Pulmonary artery endothelial cell (primary cell): ENCODE measurements around the gene PRKCD. TPM values are rescaled to one million over a fixed set of nuclear protein-coding genes. Genes with fewer than 3 reads are reported as not detected.
"Not testable (repeated sequence)": the region's sequence is repeated elsewhere in the genome, so short reads cannot be mapped to it uniquely, and the experiment has no call there.

Source experiments
- DNase-seq: peaks from one replicate; pipeline ENCODE4 v3.0.0-alpha.2; 2011; ENCODE audit warnings: low read depth, low spot score
- total RNA-seq: library from RNA; depleted of rRNA; stranded (reverse); fragments of >200 nt; gene quantifications from 2 replicates; pipeline ENCODE4 v1.2.3, GENCODE V29; 2014

Gene PRKCD
- total RNA-seq, 1 donor from 2014 or later, result 3.8 TPM

DNA sequence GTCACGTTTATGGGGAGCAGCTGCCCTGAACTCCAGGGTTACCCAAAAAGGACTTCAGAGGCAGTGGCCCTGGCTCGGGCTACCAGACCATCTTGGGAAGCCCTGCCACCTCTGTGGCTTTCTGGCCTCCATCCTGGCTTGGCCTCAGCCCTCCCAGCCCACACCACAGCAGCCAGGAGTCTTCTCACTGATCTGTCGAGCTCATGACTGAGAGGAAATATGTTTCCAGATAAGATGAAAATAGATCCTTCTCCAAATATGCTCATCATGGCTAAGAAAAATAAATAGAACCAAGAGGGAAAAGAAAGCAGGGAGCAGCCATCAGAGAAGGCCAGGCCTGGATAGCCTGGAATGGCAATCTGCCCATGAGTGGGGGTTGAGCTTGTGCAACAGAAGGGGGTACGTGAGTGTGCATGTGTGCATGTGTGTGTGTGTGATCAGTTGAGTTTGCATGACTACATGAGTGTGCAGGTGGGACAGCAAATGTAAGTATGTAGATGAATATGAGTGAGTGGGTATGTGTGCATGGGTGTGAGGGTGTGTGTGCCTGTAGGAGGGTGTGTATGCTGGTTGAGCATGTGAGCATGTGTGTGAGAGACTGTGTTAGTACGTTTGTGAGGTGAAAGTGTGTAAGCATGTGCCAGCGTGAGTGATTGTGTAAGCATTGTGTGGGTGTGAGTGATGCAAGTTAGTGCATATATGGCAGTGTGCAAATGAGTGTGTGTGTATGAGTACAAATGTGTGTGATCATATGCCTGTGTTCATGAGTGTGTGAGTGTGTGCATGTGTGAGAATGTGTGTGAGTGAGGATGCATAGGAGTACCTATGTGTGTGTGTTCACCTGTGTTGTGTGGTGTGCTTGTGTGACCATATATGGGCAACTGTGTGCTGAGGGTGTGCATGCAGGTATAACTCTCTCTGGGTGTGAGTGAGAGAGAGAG is 20.8 kb upstream of the PRKCD start:
- no peak for DNase-seq

DNA sequence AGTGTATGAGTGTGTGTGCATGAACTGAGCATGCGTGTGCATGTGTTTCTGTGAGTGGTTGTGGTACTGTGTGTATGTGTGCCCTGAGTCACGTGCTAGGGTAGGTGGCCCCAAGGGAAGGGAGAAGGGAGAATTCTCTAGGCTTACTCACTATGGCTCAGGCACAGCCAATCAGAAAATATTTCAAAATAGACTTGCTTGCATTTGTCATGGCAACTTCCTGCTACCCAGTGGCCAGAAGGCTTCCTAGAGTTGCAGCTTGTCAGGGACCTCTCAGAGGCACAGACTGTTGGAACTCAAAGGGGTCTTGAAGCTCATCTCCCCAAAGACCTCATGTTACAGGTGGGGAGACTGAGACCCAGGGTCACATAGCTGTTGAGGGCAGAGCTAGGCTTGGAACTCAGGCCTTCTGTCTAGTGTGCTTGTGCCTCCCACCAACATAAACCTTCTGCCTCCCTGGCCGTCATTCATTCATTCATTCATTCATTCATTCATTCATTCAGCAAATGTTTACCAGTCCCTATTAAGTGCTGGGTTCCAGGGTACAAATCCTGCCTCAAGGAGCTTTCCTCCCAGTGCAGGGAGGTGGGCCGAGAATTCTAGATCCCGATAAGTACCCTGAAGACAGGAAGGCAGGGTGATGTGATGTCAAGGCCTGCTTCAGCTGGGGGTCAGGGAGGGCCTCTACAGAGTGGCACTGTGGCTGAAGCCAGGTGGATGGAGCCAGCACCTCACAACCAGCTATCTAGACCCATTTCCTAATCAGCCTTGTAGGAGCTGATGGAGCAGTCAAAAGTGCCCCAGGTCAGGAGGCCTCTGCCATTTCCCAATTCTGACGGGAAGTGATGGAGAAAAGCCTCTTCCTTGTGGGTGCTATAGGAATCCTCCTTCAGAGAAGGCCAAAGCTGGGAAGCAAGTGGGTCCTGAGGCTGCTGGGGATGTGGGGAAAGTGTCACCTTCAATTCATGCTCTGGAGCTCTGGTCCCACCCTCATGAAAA is 19.9 kb upstream of the PRKCD start:
- no peak for DNase-seq

DNA sequence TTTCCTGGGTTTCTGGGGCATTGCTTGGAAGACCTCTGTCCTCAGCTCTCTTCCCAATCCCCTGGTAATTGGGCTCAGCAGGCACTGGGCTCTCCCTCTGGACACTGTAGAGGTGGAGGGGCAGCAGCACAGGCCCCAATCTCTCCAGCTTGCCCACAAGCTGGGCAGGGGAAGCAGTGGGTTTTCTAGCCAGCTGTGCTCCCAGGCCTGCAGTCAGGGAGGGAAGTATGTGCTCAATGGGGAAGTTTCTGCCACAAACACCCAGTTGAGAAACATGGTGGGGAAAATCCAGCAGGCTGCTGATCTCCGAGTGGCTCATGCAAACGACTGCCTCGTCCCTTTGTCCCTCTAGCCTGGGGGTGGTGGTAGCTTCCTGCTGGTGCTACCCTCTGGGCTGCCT is 18.0 kb upstream of the PRKCD start:
- no peak for DNase-seq

DNA sequence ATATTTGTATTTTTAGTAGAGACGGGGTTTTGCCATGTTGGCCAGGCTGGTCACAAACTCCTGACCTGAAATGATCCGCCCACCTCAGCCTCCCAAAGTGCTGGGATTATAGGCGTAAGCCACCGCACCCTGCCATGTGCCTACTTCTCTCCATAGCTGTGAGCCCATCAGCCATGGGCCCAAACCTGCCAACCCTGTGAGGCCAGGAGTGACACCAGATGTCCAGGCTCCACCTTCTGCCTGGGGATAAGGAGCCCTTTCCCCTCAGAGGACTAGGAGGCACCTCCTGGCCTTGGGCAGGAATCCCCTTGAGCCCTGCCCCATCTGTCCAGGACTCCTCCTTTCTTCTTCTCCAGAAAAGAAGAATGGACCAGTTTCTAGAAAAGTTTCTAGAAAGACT is 16.6 kb upstream of the PRKCD start:
- no peak for DNase-seq

DNA sequence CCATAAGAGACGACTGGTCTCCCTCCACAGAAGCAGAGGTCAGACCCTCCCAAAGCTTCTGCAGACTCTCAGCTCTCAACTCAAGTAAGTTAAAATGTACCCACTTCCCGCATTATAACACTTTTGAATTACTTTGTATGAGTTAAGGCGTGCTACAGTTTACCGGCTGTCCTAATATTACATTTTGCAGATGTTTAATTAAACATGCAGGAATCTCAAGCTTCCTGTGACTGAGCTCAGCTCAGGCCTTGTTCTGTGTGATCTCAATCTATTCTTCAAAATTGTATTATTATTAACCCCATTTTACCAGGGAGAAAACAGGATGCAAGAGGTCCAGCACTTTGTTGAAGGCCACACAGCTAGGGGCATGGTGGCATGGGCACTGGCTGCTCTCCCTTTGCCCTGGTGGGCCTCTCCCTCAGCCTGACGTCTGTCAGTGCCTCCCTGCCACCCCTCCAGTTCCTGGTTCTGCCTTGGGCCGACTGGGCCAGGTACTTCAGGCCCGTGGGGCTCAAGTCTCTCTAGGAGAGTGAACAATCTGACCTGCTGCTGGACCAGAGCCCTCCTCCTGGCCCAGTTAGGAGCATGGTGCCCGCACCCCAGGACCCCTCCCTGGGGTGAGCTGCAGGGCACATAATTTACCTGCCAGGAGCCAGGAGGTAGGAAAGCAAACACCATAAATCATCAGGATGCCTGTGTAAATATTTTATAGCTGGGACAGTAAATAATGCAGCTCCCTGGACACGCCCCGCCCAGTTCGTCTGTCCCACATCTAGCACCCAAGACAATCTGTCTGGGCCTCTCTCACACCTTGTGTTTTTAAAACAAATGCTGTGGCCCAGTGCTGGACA is 15.9 kb upstream of the PRKCD start:
- no peak for DNase-seq

DNA sequence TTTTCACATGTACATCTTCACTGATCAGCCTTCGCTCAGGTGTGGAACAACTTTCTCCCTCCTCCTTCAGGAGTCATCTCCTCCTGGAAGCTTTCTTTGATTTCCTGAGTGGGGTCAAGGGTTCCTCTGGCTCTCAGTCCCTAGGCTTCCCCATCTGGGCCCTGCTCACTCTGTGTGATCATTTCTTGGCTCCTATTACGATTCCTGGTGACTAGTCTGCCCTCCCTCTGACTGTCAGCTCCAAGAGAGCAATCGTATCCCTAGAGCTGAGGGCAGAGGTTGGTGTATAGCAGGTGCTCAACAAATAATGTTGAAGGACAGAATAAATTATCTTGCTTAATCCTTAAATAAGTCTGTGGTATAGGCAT is 15.3 kb upstream of the PRKCD start:
- DNase-seq, result no peak

DNA sequence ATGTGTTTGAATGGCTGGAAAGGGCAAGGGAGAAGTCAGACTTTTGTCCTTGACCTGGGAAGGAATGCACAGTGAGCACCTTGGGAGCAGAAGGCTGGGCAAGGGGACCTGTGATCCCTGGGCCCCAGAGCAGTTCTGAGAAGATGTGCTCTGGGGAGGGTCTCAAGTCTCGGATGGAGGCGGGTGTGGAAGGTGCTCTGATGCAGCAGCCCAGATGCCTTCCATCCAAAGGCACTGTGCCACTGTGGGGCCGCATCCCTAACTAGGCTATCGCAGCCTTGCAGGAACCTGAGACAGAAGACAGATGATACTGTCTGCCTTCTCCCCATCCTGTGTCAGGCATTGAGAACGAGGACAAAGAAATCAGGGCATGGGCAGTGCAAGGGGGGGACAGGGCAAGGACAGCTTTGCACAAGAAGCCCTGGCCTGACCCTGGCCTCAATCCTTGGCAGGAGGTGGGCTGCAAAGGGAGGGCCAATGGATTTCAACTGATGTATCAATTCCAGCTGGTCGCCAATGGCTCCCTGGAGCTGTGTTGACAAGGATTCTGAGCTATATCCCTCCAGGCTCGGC is 14.6 kb upstream of the PRKCD start:
- DNase-seq, result no peak

DNA sequence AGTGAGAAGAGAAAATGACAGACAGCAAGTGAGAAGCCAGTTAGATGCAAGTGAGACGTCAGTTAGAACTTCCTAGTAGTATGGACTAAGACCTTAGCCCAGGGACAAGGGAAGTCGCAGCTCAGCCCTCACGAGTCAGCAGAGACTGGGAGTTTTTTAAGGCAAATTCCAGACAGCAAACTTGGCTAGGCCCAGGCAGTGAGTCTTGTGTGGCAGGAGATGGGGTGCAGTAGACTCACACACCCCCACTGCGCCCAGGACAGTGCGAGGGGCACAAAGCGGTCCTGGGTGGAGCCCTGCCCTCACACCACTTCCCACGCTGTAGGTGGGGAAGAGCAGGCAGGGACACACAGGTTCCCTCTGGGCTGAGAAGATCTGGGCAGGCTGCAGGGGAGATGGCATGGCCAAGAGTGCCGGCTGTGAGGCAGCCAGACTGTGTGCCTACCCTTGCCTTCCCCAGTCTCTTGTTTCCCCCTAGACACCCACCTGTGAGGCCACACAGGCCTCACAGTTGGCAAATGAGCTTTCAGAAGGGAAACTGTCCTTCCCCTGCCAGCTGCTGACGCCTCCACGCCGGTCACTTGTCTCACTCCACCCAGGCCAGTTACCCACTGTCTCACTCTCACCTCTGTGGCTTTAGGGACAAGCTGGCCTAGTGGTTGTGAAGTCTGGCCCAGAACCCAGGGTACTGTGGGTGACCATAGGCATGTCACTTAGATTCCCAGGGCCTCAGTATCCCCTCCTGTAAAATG is 13.7 kb upstream of the PRKCD start:
- DNase-seq, result no peak

DNA sequence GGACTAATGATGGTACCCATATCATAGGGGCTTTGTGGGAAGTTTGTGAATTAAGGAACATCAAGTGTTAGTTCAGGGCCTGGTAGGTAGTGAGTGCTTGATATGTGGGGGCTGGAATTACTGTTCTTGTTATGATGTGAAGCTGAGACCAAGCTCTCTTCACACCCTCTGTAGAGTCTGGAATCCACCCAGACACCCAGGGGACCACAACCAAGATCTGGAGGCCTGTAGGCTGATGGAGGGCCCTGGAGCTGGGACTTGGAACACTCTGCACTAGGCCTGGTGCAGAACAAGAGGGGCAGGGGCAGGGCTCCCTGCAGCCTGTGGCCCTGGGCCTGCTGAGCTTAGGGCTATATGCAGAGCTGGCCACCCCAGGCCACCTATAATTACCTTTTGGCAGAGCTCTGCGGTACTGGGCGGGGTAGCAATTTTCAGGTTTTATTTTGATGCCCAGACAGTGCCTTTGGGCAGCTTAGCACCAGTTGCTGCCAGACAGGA is 13.1 kb upstream of the PRKCD start:
- DNase-seq, result no peak

DNA sequence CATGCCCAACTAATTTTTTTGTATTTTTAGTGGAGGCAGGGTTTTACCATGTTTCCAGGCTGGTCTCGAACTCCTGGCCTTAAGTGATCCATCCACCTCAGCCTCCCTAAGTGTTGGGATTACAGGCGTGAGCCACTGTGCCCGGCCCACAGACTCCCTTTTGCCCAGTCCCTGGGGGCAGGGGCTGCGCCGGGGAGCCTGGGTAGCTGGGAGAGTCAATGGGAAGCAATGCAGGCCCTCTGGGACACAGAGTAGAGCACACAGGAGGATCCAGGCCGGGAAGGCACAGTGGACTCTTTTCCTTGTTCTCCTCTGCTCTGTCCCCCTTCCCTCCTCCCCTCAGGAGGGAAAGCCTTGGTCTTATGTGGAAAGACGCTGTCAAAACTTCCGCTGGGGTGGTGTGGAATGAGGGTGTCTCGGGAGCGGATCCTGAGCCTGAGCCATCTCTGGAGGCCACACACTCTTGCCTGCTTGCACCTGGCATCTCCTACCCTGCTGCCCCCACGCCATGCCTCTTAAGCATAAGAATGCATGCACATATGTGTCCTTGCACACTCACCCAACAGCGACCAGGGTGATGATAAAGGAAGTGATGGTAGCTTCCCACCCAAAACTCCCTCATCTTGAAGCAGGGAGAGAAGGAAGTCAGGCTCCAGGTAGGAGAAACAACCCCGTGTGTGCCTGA is 11.9 kb upstream of the PRKCD start:
- DNase-seq, result no peak

DNA sequence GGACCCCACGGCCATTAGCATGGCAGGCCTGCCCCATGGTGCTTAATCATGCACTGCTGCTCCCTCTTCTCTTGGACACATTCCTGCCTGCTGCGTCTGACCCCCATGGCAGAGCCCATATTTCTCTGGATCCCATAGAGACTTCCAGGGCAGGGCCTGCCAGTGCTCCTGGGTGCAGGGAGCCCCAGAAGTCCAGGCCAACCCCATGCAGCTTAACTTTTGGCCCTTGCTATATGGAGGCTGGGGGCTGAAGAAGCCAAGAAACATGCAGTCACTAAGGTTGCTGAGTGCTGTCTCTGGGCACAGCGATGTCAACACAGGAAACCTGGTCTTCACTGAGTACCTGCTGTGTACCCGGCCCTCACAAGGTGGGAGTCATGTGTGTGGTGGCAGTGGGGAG is 11.3 kb upstream of the PRKCD start:
- no peak for DNase-seq

DNA sequence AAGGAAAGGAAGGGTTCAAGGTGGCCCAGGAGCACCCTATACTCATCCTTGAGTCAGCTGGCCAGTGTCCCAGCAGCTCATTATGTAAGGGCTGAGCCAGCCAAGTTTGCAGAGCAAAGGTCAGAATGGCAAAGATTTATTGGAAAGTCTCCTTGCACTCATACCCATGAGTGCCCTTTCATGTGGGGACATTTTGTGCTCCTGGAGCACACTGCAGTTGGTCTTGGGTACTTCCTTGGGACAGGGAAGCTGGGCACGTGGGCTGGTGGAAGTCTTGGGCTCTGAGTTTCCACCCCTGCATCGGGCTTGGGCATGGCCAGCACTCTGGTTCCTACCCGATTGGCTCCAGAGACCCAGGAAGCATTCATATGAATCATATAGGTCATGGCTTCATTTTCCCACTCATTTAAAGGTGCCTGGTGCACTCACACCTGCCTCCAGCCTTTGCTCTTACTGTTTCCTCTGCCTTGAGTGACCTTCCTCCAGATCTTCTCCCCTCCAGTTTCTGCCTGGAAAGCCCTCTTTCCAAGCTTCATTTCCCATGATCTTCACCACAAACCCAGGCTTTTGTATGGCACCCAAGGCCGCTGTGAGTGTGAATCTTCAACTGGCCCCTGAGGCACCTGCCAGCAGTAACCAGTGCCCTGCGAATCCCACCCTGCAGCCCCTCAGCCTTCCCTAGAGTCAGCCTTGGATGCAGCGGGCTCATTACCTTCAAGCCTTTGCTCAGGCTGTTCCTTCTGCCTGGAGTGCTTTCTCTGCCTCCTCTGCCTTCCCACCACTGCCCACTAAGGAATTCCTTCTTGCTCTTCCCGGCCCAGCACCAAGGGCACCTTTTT is 10.5 kb upstream of the PRKCD start:
- no peak for DNase-seq

DNA sequence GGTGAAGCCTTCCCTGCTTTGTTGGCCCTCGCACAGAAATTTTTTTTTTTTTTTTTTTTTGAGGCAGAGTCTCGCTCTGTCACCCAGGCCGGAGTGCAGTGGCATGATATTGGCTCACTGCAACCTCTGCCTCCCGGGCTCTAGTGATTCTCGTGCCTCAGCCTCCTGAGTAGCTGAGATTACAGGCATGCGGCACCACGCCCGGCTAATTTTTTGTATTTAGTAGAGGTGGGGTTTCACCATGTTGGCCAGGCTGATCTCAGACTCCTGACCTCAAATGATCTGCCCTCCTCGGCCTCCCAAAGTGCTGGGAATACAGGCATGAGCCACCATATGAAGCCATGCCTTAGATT is 9.9 kb upstream of the PRKCD start:
- not testable (repeated sequence) for DNase-seq

DNA sequence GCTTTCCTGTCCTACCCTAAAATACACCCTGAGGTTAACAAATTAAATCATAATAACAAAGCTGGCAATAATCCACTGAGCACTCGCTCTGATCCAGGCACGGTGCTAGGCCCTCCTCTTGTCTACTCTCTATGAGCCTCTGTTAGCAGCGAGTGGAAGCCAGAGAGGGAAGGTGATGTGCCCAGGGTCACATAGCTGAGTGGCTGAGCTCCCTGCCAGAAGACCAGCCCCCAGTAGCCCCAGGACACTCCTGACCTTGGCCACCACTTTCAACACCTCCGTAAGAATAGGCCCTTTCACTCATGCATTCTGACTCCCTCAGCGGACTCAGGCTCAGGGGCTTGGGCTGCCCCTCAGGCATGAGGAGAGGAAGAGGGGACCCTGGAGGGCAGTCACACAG is 9.5 kb upstream of the PRKCD start:
- DNase-seq, result no peak

DNA sequence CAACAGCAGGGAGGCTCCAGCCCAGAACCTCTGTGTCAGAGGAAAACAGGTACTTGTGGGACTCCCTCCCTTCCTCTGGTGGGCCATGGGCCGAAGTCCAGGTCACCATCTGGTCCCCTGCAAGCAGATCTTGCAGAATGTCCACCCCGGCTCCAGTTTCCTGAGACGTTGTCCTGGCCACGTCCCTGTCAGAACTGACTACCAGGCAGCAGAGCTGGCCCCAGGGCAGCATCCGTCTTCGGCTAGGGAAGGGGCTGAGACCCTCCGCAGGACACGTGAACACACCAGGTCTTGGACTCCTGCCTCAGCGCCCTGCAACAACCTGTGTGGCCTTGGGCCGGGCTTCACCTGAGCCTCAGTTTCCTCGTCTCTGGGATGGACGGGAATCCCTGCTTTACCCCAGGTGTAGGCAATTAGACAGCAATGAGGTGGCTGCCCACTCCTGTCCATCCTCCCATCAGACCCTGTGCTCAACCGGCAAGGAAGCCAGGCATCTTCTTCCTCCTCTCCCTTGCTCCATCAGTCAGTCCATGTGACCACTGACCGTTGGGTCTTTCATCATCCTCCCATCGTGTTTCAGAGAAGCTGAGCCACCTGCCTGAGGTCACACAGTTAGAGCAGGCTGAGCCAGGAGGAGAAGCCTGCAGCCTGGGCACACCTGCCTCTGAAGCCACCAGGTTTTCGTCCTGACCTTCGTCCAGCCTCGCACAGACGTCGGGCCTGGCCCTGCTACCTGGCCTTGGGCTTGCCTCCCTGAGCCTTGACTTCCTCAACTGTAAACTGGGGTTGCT is 8.9 kb upstream of the PRKCD start:
- DNase-seq, result no peak

DNA sequence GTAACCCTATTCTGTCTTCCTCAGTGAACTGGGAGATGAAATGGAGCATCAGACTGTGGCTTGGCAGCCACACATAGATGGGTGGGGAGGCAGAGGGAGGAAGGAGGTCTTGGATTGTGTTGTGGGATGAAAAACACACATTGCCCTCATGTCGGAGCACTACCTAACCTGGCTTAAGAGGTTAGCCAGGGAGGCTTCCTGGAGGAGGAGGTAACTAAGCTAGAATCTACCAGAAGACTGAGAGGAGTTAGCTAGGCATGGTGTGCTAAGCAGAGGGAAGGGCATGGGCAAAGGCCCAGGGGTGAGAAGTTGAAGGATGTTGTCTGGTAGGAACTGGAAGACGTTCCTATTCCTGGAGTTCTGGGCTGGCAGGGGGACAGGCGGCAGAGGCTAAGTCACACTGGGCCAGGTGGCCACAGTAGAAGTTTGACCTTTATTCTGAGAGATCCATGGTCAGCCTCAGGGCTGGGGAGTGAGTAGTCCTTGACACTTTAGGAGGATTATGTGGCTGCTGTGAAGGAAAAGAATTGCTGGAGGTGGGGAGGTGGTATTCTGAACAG is 7.7 kb upstream of the PRKCD start:
- DNase-seq, result no peak

DNA sequence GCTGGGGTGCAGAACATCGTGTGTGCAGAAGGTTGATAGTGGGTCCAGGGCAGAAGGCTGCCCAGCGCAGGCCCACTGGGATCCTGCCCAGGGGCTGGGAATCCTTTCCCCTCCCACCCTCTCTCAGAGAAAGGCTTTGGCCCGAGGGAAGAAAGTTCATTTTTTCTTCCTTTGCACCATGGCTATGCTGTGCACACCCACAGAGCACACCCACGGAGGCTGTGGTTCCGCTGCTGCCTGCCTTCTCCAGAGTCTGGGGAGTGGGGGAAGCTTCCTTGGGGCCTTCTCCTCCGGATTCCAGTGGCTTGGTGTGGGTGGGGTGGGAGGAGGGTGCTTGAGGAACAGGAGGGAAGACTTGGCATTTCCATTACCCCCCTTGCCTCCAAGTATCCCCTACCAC is 7.0 kb upstream of the PRKCD start:
- DNase-seq, result no peak

DNA sequence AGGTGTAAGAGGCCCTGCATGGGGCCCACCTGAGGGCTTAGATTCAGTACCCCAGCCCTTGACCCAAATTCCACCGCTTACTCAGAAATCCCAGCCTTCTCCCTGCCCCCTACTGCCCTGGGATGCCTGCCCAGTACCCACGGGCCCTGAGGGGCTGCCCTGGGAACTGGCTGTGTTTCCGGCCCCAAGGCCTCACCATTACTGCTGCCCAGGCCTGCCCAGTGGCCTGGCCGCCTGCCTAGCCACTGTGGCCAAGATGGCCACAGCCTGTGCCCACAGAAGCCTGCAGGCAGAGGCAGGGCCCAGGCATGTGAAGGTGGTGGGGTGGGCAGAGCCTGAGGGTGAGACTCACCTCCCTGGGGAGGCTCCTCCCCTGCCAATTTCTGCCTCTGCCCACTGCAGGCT is 6.1 kb upstream of the PRKCD start:
- no peak for DNase-seq
